H9 (cell line): ENCODE data around the gene ITPR1. TPM values are rescaled to one million over a fixed set of nuclear protein-coding genes. Genes with fewer than 3 reads are reported as not detected.

ENCODE experiments used
- DNase-seq: peaks from one replicate; pipeline ENCODE4 v3.0.0-alpha.2; 2017
- H2AFZ ChIP-seq: one replicate; pipeline ENCODE4 v1.6.1; 2013; ENCODE audit warnings: mild to moderate bottlenecking, low read length, control low read depth, moderate library complexity
- H2AK5ac ChIP-seq: 2 replicates; pipeline ENCODE4 v1.6.1; 2013; ENCODE audit warnings: low read length, control low read depth, mixed read lengths; ENCODE audit not compliant: insufficient read length
- H2BK120ac ChIP-seq: one replicate; pipeline ENCODE4 v1.6.1; 2013; ENCODE audit warnings: low read depth, mild to moderate bottlenecking, low read length, control low read depth, inconsistent platforms; ENCODE audit not compliant: poor library complexity, severe bottlenecking
- H2BK12ac ChIP-seq: 2 replicates; pipeline ENCODE4 v1.6.1; 2013; ENCODE audit warnings: low read length, control low read depth, mixed read lengths, low read depth; ENCODE audit not compliant: insufficient read length
- H2BK15ac ChIP-seq: 2 replicates; pipeline ENCODE4 v1.6.1; 2013; ENCODE audit warnings: low read depth, low read length, control low read depth
- H2BK20ac ChIP-seq: one replicate; pipeline ENCODE4 v1.6.1; 2013; ENCODE audit warnings: low read depth, mild to moderate bottlenecking, low read length, control low read depth, inconsistent platforms; ENCODE audit not compliant: poor library complexity, severe bottlenecking
- H2BK5ac ChIP-seq: 2 replicates; pipeline ENCODE4 v1.6.1; 2013; ENCODE audit warnings: low read length, control low read depth, mixed read lengths; ENCODE audit not compliant: insufficient read length
- H3K14ac ChIP-seq: 2 replicates; pipeline ENCODE4 v1.6.1; 2013; ENCODE audit warnings: low read length, control low read depth; ENCODE audit not compliant: insufficient read depth
- H3K18ac ChIP-seq: 2 replicates; pipeline ENCODE4 v1.6.1; 2013; ENCODE audit warnings: low read depth, mild to moderate bottlenecking, mixed read lengths, low read length, control low read depth; ENCODE audit not compliant: insufficient read length
- H3K23ac ChIP-seq: 2 replicates; pipeline ENCODE4 v1.6.1; 2013; ENCODE audit warnings: low read length, control low read depth, mixed read lengths, low read depth; ENCODE audit not compliant: insufficient read length
- H3K23me2 ChIP-seq: 2 replicates; pipeline ENCODE4 v1.6.1; 2013; ENCODE audit warnings: low read depth, mild to moderate bottlenecking, mixed read lengths, low read length, control low read depth; ENCODE audit not compliant: insufficient read length, poor library complexity, severe bottlenecking
- H3K27ac ChIP-seq: 2 replicates; pipeline ENCODE4 v1.5.1; 2013; ENCODE audit warnings: low read length, control low read depth, mixed read lengths, low read depth; ENCODE audit not compliant: insufficient read length
- H3K27me3 ChIP-seq: 2 replicates; pipeline ENCODE4 v1.6.1; 2013; ENCODE audit warnings: low read length, control low read depth, inconsistent platforms; ENCODE audit not compliant: insufficient read depth
- H3K4ac ChIP-seq: 2 replicates; pipeline ENCODE4 v1.6.1; 2013; ENCODE audit warnings: low read depth, mild to moderate bottlenecking, control low read depth, inconsistent platforms, low read length, moderate library complexity
- H3K4me1 ChIP-seq: 2 replicates; pipeline ENCODE4 v1.6.1; 2013; ENCODE audit warnings: low read length, control low read depth, inconsistent platforms; ENCODE audit not compliant: insufficient read depth
- H3K4me2 ChIP-seq: 2 replicates; pipeline ENCODE4 v1.6.1; 2013; ENCODE audit warnings: low read length, control low read depth, mixed read lengths; ENCODE audit not compliant: insufficient read length, insufficient read depth
- H3K56ac ChIP-seq: 2 replicates; pipeline ENCODE4 v1.6.1; 2013; ENCODE audit warnings: low read depth, mild to moderate bottlenecking, mixed read lengths, low read length, control low read depth; ENCODE audit not compliant: insufficient read length
- H3K79me1 ChIP-seq: 2 replicates; pipeline ENCODE4 v1.6.1; 2013; ENCODE audit warnings: low read depth, mild to moderate bottlenecking, moderate library complexity, low read length, control low read depth, inconsistent platforms; ENCODE audit not compliant: insufficient read depth, poor library complexity, severe bottlenecking
- H3K79me2 ChIP-seq: 2 replicates; pipeline ENCODE4 v1.6.1; 2013; ENCODE audit warnings: low read length, control low read depth, inconsistent platforms; ENCODE audit not compliant: insufficient read depth
- H3K9ac ChIP-seq: 2 replicates; pipeline ENCODE4 v1.6.1; 2013; ENCODE audit warnings: low read length, control low read depth, mixed read lengths; ENCODE audit not compliant: insufficient read length; ENCODE audit errors: extremely low read depth
- H3K9me3 ChIP-seq: one replicate; pipeline ENCODE4 v1.6.1; 2013; ENCODE audit warnings: low read depth, low read length, inconsistent platforms; ENCODE audit not compliant: control insufficient read depth
- H3T11ph ChIP-seq: one replicate; pipeline ENCODE4 v1.6.1; 2013; ENCODE audit warnings: mild to moderate bottlenecking, low read length, control low read depth, inconsistent platforms
- H4K20me1 ChIP-seq: one replicate; pipeline ENCODE4 v1.6.1; 2013; ENCODE audit not compliant: control insufficient read depth, insufficient read length, insufficient read depth
- H4K5ac ChIP-seq: 2 replicates; pipeline ENCODE4 v1.6.1; 2013; ENCODE audit warnings: low read depth, mild to moderate bottlenecking, mixed read lengths, low read length, control low read depth; ENCODE audit not compliant: insufficient read length
- H4K8ac ChIP-seq: replicated peaks from 2 replicates; pipeline ENCODE4 v1.6.1; 2013; ENCODE audit warnings: low read length, control low read depth, mixed read lengths, low read depth; ENCODE audit not compliant: insufficient read length
- H4K91ac ChIP-seq: 2 replicates; pipeline ENCODE4 v1.6.1; 2013; ENCODE audit warnings: low read depth, mild to moderate bottlenecking, moderate library complexity, mixed read lengths, low read length, control low read depth; ENCODE audit not compliant: insufficient read length
- H3K27ac Mint-ChIP-seq, 3 experiments: 2 replicates in 2 of 3; 3 replicates in 1 of 3; pipeline ENCODE4 v1.8.0; 2020 to 2021; ENCODE audit warnings: mixed read lengths in 3 of 3, mild to moderate bottlenecking in 1 of 3, moderate library complexity in 1 of 3
- H3K27me3 Mint-ChIP-seq: 2 replicates; pipeline ENCODE4 v1.8.0; 2021; ENCODE audit warnings: low read depth, mild to moderate bottlenecking, moderate library complexity, mixed read lengths
- H3K36me3 Mint-ChIP-seq, 3 experiments: 2 replicates in 2 of 3; 3 replicates in 1 of 3; pipeline ENCODE4 v1.8.0; 2020 to 2021; ENCODE audit warnings: low read depth in 3 of 3, mixed read lengths in 3 of 3; ENCODE audit not compliant: insufficient read depth in 1 of 3
- H3K4me1 Mint-ChIP-seq, 2 experiments: 2 replicates each; pipeline ENCODE4 v1.8.0; 2020; ENCODE audit warnings: mixed read lengths in 2 of 2
- H3K4me3 Mint-ChIP-seq, 2 experiments: 2 replicates in 1 of 2; 3 replicates in 1 of 2; pipeline ENCODE4 v1.8.0; 2020 to 2021; ENCODE audit warnings: mild to moderate bottlenecking in 2 of 2, mixed read lengths in 2 of 2, moderate library complexity in 1 of 2
- H3K9me3 Mint-ChIP-seq, 2 experiments: 2 replicates in 1 of 2; 3 replicates in 1 of 2; pipeline ENCODE4 v1.8.0; 2020; ENCODE audit warnings: mild to moderate bottlenecking in 2 of 2, mixed read lengths in 2 of 2, moderate library complexity in 1 of 2
- whole genome bisulfite sequencing: extraction: QIAGEN DNeasy Blood & Tissue Kit; methylation state at CpG from one replicate; pipeline ENCODE4 v1.1.7; 2013; ENCODE audit warnings: missing lambda C conversion rate, low lambda C conversion rate, mixed read lengths; ENCODE audit not compliant: insufficient read length; ENCODE audit errors: extremely low coverage; 5-methylcytosine and 5-hydroxymethylcytosine counted together
- total RNA-seq: library from RNA; stranded (reverse); gene quantifications from 2 replicates; pipeline ENCODE4 v1.2.1, GENCODE V29; 2021
- TF ChIP-seq, protein P1 (sequence below): fragments of 200-600 bp; sonication (generic); conservative IDR thresholded peaks from 3 replicates; pipeline ENCODE4 v1.8.0; 2021; ENCODE audit warnings: antibody characterized with exemption, mild to moderate bottlenecking

ITPR1 gene
- total RNA-seq, 1 experiment from 2014 or later = 4.2 TPM

- Histone ChIP-seq H3K79me2 (no peaks in the 10 kb centered on the region), H3K9ac (no peak overlapping the region), H4K8ac (no peak overlapping the region), H3K14ac (no peak overlapping the region), H4K20me1 (no peaks in the 10 kb centered on the region), H3K4ac (no peak overlapping the region), H4K5ac (no peak overlapping the region), H3K27me3 (no peaks in the 10 kb centered on the region), H3T11ph (no peak overlapping the region), H3K18ac (no peak overlapping the region), H4K91ac (no peak overlapping the region), H3K9me3 (no peaks in the 10 kb centered on the region), H2BK15ac (no peak overlapping the region), H3K79me1 (no peaks in the 10 kb centered on the region), H3K4me1 (no peaks in the 10 kb centered on the region; the same call in 1 of the 2 replicates), H2BK5ac (no peak overlapping the region), H3K56ac (no peak overlapping the region), H2BK20ac (no peak overlapping the region), H3K23ac (no peak overlapping the region), H3K4me2 (no peak overlapping the region), H3K23me2 (no peaks in the 10 kb centered on the region), H3K27ac (no peak overlapping the region), H2BK120ac (no peak overlapping the region), H2AK5ac (no peak overlapping the region), H2BK12ac (no peak overlapping the region), H2AFZ (no peak overlapping the region)
- no peak overlapping the region for H3K4me3 Mint-ChIP-seq
- H3K4me1 Mint-ChIP-seq = peaks cover 27 to 29% of the 10 kb centered on the region in 2 experiments
- no peaks in the 10 kb centered on the region for H3K9me3 Mint-ChIP-seq
- no peak for DNase-seq
- H3K36me3 Mint-ChIP-seq = no peaks in the 10 kb centered on the region
- TF ChIP-seq, protein P1, sequence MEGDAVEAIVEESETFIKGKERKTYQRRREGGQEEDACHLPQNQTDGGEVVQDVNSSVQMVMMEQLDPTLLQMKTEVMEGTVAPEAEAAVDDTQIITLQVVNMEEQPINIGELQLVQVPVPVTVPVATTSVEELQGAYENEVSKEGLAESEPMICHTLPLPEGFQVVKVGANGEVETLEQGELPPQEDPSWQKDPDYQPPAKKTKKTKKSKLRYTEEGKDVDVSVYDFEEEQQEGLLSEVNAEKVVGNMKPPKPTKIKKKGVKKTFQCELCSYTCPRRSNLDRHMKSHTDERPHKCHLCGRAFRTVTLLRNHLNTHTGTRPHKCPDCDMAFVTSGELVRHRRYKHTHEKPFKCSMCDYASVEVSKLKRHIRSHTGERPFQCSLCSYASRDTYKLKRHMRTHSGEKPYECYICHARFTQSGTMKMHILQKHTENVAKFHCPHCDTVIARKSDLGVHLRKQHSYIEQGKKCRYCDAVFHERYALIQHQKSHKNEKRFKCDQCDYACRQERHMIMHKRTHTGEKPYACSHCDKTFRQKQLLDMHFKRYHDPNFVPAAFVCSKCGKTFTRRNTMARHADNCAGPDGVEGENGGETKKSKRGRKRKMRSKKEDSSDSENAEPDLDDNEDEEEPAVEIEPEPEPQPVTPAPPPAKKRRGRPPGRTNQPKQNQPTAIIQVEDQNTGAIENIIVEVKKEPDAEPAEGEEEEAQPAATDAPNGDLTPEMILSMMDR = no peak
- H3K27ac Mint-ChIP-seq = no peak overlapping the region
- H3K27me3 Mint-ChIP-seq = no peaks in the 10 kb centered on the region
- no CpG with 5 or more reads among the region's 4 CpGs for WGBS
Measured at GRCh38 chr3:4718179-4718736, 225.1 kb downstream of the ITPR1 start.
